AG08396 (cell line): ENCODE data around the gene TAX1BP1.
"Not testable (repeated sequence)": the region's sequence is repeated elsewhere in the genome, so short reads cannot be mapped to it uniquely, and the experiment has no call there.

Experiments
- DNase-seq: peaks from one replicate; pipeline ENCODE4 v3.0.0; 2012; ENCODE audit warnings: low spot score, mixed read lengths

TAX1BP1 gene

DNA sequence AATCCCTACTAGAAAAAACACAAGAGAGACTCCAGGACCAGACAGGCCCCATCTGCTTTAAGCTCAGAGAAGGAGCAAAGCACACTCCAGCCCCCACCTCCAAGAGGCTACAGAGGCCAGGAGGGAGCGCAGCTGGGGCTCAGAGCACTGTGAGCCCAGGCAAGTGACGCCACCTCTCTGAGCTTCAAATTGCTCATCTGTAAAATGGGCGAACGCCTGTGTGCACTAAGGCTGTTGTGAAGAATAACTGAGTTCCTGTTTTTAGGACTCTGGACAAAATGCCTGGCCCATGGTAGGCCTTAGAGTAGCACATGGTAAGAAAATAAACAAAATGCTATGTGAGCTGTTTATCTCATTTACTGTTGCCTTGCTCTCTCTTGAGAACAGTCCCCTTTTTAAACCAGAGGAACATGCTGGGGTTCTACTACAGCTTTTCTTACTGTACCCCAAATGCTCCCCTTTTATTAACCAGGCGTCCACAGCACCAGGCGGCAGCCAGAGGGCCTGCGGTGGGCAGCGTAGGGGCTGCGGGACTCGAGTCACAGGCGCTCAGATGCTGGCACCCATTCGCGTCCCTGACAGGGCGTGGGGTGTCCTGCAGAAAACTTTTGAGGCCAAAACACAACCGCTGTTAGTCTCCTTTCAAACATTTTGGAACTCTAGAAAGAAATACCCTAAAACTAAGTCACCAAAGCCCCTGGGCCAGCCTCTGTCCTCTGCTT is 103.8 kb downstream of the TAX1BP1 start:
- DNase-seq: no peak

DNA sequence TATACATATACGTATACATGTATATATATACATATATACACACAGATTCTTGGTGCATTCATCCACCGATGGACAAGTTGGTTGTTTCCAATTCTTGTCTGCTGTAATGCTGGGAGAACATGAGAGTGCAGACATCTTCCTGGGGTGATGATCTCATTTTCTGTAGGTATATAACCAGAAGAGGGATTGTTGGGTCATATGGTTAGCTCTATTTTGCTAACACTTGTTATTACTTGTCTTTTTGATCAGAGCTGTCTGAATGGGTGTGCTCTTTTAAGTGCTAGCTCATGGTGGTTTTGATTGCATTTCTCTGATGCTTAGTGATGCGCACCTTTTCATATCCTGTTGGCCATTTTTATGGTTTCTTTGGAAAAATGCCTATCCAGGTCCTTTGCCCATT is 106.4 kb downstream of the TAX1BP1 start:
- DNase-seq: no peak

DNA sequence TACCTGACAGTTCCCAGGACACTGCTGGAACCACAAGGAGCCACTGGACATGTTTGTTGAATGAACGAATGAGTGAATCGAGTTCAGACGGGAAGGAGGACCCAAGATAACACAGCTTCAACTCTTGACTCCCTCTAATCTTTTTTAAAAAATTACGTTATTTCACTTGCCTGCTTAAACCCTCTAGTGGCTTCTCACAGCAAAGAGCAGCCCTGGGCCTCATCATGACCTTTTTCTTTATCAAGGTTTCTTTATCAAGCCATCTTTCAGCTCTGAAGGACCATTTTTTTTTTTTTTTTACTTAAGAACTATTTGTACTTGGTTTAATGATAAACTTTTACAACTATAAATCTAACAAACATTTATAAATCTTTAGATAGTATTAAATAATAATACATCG is 110.6 kb downstream of the TAX1BP1 start:
- no peak for DNase-seq

DNA sequence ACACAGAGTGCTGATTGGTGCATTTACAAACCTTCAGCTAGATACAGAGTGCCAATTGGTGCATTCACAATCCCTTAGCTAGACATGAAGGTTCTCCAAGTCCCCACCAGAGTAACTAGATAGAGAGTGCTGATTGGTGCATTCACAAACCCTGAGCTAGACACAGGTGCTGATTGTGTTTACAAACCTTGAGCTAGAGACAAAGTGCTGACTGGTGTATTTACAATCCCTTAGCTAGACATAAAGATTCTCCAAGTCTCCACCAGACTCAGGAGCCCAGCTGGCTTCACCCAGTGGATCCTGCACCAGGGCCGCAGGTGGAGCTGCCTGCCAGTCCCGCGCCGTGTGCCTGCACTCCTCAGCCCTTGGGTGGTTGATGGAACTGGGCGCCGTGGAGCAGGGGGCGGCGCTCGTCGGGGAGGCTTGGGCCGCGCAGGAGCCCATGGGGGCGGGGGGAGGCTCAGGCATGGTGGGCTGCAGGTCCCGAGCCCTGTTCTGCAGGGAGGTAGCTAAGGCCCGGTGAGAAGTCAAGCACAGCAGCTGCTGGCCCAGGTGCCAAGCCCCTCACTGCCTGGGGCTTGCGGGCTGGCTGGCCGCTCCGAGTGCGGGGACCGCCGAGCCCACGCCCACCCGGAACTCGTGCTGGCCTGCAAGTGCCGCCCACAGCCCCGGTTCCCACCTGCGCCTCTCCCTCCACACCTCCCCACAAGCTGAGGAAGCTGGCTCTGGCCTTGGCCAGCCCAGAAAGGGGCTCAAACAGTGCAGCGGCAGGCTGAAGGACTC is 116.9 kb downstream of the TAX1BP1 start:
- DNase-seq: not testable (repeated sequence)

DNA sequence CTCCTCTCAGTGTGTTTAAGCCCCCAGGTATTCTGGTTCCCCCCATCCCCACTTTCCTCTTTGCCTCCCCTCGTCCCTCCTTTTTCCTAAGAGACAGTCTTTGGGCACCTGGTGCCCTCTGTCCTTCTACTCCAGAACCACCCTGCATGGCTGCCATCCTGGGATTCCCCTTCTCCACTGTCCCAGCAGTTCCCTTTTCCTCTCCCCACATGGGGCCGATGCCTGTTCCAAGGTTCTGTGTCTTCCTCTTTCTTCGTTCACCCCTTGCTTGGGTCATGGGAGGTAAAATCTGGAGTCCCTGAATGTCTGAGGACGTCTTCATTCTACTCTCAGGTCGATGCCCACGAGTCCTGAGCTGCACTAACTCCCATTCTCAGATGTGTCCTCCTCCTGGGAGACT is 120.8 kb downstream of the TAX1BP1 start:
- DNase-seq: no peak

DNA sequence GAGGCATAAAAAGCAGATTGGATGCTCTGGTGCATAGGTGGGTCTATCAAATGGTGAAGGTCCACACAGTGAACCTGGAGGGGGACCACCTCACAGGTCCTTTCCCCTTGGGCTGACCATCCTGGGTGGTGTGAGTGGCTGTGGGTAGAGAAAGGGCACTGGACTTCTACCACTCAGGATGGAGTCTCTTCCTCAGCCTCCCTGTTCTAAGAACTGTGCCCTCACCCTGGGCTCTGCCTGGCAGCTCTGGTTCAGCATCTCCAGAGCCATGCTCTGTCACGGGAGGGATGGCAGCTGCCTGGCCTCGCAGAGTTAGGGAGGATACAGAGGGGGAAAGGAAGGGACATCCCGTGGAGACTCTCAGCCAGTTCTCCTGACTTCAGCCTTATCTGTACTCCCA is 121.8 kb downstream of the TAX1BP1 start:
- DNase-seq: no peak

DNA sequence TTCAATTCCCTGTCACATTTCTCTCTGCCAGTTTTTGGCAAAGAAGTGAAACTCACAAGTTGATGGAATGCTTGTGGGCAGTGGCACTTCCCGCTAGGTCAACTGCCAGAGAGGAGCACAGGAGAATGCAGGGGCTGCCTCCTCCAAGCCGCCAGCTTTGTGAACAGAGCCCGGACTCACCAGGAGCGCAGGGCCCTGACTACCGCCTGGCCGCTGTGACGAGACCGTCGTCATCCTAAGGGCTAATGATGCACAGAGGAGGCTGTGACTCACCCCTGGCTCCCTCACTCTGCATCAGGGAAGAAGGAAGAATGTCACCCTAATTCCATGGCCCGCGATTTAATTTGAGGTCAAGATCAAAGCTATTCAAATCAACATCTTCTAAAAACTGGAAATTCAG is 123.9 kb downstream of the TAX1BP1 start:
- no peak for DNase-seq

DNA sequence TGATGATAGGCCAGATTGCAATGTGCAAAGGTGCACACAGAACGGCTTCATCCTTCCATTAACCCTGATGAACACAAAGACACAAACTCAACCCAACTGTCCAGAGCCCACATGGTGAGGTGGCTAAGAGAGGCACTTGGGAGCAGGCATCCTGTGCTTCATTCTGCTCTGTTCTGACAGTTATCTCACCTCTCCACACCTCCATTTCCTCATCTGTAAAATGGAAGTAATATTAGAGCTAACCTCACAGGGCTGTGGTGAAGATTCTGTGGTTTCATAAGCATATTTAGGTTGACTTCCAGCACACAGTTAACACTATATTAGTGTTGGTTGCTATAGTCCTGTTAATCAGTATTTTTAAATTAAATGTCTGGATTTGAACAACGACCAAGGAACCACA is 126.3 kb downstream of the TAX1BP1 start:
- no peak for DNase-seq

DNA sequence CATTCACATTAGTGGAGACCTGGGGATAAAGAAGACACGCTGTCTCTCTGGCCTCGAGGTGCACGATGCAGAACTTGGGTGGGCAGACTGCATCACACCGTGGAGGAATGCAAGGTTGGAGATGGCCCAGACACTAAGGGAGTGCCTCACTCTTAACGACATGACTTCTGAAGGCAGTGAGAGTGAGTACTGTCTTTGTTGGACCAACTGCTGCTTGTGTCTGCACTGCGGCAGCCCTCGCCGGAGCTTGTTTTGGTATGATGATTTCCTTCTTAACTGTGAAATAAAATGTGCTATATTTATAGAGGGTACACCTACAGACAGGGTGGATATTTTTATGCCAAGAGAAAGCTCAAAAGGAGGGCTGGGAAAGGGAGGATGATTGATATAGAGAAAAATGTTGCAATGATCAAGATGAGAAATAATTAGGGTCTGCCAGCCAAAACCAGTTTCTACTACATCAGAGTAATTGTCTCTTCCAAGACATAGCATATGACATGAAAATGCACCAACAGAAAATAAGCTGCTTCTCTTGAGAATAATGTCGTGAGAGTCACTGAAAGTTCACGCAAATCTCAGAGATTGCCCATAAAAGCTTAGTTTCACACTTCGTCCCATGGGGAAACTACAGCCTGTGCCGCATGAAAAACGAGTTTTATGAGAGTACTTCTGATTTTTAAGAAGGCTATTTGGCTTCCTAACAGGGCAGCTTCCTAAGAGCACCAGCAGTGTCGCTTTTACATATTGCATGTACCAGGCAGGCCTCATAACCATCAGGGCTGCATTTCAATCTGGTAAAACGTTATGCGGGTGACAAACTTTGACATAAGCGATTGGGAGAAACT is 127.1 kb downstream of the TAX1BP1 start:
- no peak for DNase-seq

DNA sequence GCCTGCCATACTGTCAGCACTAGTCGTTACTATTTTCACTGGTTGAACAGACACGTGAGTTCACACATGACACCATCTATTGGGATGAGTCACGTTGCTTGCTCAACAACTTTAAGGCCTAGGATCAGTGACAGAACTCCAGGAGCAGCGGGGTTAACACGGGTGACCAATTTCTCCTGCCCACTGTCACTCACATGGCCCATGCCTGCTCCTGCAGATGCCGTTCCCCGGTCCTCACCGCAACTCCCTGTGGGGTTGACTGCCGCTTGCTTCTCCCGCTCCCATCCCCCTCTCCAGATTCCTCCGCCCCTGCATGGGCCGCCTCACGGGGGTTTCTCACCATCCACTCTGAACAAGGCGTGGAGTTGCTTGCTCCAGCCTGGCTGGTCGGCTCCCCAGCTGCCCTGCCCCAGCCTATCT is 128.2 kb downstream of the TAX1BP1 start:
- DNase-seq: no peak

DNA sequence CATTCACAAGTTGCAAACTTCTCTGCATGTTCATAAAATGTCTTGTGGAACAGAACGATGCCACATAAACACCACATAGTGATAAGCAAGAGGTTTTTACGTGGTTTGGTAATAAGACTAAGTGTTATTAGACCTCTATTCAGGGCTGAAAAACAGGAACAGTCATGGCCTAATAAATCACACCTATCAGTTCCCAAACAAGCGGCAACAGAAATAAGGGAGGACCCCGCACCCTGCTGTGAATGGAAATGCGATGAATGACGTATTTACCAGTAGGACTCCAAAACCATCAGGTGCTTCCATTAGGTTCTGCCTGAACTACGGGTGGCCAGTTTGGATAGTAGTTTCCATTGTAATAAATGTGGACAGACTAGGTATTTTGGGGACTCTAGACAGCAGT is 129.1 kb downstream of the TAX1BP1 start:
- DNase-seq: no peak

DNA sequence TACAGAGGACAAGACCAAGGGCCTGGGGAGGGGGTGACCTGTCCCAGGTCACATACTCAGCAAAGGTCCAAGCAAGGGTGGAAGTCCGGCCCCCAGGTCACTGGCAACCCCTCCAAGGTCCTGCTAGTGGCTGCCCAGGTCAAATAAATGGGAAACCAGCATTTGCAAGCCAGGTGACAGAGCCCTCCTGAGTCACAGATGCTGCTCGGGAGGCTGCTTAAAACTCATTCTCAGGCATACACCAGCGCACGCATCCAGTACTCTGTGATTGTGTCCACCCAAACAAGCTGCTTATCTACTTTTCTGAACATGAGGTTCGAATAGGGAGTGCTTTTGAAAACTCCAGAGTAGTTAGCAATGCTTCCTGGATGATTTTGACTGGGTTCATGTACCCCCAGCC is 130.6 kb downstream of the TAX1BP1 start:
- DNase-seq: no peak

DNA sequence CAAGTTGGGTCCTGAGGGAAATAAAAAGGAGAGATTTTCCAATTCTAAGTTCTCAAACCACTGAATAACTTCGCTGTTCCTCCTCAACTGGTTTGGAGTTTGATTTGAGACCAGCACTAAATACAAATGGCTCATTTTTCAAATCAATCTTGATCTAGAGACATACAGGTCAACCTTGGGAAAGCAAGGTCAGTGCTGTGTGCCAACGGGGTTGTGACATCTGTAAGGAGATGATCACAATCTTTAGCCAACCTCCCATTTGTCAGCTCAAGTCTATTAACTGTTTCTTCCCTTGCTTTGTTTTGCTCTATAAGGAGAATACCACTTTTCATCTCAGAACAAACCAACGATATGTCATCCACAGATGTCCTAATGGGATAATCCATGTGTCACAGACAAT is 131.1 kb downstream of the TAX1BP1 start:
- DNase-seq: no peak

DNA sequence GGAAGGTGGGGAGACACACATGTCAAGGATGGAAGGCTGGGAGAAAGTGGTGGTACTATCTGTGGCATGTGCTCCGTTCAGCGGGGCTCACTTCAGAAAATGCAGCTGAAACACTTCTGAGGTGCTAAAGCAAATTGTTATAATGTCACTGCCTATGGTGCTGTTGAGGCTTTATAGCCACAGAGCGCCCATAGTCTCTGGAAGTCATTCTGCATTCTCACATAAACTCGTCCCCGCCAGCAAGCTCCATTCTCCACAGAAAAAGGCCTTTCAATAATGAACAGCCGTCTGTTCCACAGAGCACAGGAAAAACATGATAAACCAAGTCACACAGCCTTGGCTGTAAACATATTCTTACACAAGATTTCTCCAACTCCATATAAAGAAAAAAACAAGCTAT is 131.9 kb downstream of the TAX1BP1 start:
- DNase-seq: no peak

DNA sequence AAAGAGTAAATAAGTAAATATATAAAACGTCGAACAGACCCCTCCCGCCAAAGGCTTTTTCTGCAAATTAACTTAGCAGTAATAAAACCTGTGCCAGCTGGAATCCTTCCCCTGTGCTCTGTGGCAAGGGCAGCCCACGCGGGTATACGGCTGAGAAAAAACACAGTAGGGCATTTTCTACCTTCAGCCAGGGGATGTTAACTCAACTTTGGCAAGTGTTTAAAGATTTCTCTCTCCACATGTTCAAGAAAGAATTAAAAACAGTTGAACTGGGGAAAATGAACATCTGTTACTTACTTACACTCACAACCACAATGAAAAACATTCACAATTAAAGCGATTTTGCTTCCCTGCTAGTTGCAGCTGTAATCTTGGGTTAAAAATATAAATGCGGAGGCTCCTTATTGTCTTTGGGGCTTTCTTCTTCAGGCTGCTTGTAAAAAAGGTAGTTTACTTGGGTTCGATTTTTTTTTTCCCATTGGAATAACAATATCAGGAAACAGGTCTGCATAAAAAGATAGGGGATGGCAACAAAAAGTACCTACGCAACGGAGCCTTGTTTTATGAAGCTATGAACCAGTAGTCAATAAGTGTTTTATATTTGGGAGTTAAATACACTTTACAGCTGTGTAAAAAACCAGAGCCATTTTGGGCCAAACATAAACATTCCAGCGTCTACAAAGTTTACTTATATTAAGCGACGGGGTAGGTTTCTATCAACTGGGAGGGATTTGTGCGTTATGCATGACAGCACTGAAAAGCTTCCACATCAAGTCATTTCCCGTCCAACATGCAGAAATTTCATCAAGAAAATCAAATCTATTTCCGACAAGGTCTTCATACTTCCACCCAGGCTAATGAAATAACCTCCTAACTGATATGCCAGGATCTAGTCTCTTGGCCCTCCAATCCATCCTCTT is 132.7 kb downstream of the TAX1BP1 start:
- DNase-seq: no peak

DNA sequence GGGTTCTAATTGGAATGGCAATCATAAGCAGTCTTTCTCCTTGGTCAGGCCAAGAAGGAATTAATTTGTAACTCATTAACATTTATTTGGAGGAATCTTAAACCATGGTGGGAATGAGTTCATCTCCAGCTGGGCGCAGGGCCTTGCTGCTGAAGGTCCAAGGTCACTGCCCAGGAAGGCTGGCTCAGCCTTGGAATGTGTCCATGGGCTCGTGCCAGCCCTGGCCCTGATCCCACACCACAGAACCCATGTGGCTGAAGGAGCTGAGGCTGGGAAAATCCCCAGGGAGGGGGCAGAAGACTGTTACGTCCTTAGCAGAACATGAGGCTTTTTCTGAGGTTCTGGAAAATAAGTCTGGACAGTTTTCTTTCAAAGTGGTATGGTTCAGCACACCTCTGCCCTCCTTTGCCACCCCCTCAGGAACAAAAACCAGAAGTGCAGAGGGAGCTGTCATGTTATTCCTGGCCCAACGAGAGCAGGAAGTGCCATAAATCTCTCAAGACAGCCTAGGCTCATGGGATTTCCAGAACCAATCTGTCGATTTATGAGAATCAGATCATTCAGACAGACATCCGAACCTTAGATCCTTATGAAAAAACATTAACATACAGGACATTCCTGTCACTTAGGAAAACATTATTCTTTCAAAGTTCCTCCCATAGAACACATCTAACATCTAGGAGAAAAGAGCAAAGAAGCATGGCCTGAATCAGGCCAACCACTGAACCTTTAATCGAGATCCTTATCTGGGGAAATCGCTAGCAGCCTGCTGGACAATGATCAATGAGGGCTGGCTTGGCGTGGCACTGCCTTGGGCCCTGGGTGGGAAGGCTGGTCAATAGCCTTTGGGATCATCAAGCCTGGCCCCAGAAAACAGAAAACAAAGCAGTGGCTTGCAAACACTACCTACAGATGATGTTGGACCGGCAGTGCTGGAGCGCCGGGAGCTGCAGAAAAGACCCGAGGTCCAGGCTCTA is 134.3 kb downstream of the TAX1BP1 start:
- DNase-seq: peak; percentile 29

DNA sequence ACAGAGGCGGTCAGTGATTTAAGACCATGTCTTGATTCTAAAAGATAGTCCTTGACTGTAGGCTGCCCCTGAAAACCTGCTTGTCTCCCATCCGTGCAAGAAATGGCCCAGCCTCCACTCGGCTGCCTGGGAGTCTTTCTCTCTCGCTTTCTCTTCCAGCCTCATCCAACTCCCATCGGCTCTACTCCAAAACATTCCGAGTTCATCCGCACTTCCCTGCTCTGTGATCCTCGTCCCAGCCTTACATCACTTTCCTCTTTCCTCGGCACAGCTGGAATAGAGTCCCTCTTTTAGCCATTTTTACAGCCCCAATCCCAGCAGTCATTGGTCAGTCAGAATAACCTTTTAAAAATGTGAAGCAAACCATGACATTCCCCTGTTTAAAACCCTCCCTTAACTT is 135.1 kb downstream of the TAX1BP1 start:
- DNase-seq: no peak

DNA sequence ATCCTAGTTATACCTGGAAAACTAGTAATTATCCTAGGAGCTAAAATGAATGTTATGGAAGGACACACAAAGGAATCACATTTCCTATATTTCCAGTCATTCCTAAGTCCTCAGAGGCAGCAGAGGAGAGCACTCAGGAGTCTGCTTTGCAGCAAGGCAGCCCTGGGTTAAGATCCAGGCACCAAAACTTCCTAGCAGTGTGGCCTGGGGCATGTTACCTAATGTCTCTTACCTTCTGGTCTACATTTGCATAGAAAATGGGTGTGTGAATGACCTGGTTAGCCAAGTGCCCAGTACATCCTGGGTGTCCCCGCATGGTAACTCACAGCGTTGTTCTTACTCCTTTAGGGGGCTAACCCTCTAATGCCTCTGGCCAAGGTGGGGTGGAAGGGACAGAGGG is 135.9 kb downstream of the TAX1BP1 start:
- no peak for DNase-seq

DNA sequence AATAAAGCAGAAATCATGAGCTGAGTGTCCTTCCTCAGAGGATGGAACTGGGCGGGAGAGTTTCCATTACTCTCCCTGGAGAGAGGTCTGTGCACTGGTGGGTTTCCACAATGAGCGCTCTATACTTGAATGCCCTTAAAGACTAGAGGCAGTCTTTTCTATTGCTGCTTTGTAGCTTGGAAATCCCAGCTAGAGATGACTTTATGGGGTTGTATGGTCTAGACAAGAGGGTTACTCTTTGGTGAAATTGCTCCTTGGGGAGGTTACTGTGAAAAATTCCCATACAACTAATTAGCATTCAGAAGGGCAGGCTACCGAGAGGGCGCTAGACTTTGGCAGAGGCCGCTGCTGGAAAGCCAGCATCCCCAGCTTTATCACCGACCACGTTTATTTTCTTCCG is 136.8 kb downstream of the TAX1BP1 start:
- no peak for DNase-seq
